H1 (cell line): ENCODE data around the gene USP36. TPM values are rescaled to one million over a fixed set of nuclear protein-coding genes. Genes with fewer than 3 reads are reported as not detected.

Experiments used
- CTCF ChIA-PET: fragments of 300-600 bp; sonication (Branson Sonifier 250); formaldehyde crosslinking; loops from one replicate; lab custom pipeline; 2021; ENCODE audit not compliant: partially characterized antibody; lab: Charles Lee
- POLR2A ChIA-PET: fragments of 300-600 bp; sonication (Branson Sonifier 250); formaldehyde crosslinking; loops from one replicate; lab custom pipeline; 2021; ENCODE audit warnings: inconsistent platforms; ENCODE audit not compliant: partially characterized antibody; lab: Charles Lee
- DNase-seq, 2 experiments: peaks; one replicate each; pipeline versions ENCODE4 v3.0.0 to v3.0.0-alpha.2; 2010 to 2022; ENCODE audit warnings: low spot score in 2 of 2, low read depth in 1 of 2, mixed read lengths in 1 of 2
- FAIRE-seq: peaks from 2 replicates; lab custom pipeline; 2011; peaks lifted over from hg19 to GRCh38; lab: Jason Lieb, UNC
- H2AFZ ChIP-seq: 2 replicates; pipeline ENCODE4 v1.8.1; 2012; ENCODE audit warnings: low read length, inconsistent platforms
- H2AK5ac ChIP-seq: 2 replicates; pipeline ENCODE4 v1.6.1; 2013; ENCODE audit warnings: low read depth, low read length
- H2BK120ac ChIP-seq: replicated peaks from 2 replicates; pipeline ENCODE3; 2013; ENCODE audit warnings: low read depth, low read length, inconsistent platforms
- H2BK12ac ChIP-seq: 2 replicates; pipeline ENCODE4 v1.6.1; 2013; ENCODE audit warnings: low read depth, low read length
- H2BK15ac ChIP-seq: 2 replicates; pipeline ENCODE4 v1.6.1; 2013; ENCODE audit warnings: low read length
- H2BK20ac ChIP-seq: 2 replicates; pipeline ENCODE4 v1.6.1; 2013; ENCODE audit warnings: low read length
- H2BK5ac ChIP-seq: 2 replicates; pipeline ENCODE4 v1.6.1; 2013; ENCODE audit warnings: low read depth, low read length
- H3K14ac ChIP-seq: 2 replicates; pipeline ENCODE4 v1.6.1; 2013; ENCODE audit warnings: inconsistent platforms; ENCODE audit not compliant: insufficient read length
- H3K18ac ChIP-seq: 2 replicates; pipeline ENCODE4 v1.6.1; 2013; ENCODE audit warnings: low read length; ENCODE audit errors: extremely low read depth
- H3K23ac ChIP-seq: 2 replicates; pipeline ENCODE4 v1.6.1; 2013; ENCODE audit warnings: inconsistent platforms; ENCODE audit not compliant: insufficient read length
- H3K23me2 ChIP-seq: 2 replicates; pipeline ENCODE4 v1.6.1; 2013; ENCODE audit warnings: low read depth, low read length
- H3K27ac ChIP-seq: 2 replicates; pipeline ENCODE4 v1.6.1; 2011; ENCODE audit warnings: low read depth, low read length, inconsistent platforms
- H3K27me3 ChIP-seq, 4 experiments: replicated peaks in 1 of 4; 1 replicate in 1 of 4; 2 replicates in 3 of 4; pipeline versions ENCODE4 v1.6.1 to v1.8.1; 2011 to 2013; ENCODE audit warnings: low read length in 3 of 4, mild to moderate bottlenecking in 3 of 4, inconsistent platforms in 2 of 4, mixed read lengths in 2 of 4, moderate library complexity in 1 of 4; ENCODE audit not compliant: control insufficient read depth in 3 of 4, insufficient read depth in 3 of 4; ENCODE audit errors: extremely low read depth in 1 of 4
- H3K36me3 ChIP-seq, 4 experiments: 2 replicates each; pipeline versions ENCODE4 v1.6.1 to v1.8.1; 2011 to 2013; ENCODE audit warnings: mild to moderate bottlenecking in 4 of 4, low read length in 3 of 4, moderate library complexity in 2 of 4, control low read depth in 1 of 4, inconsistent platforms in 1 of 4; ENCODE audit not compliant: insufficient read depth in 4 of 4, control insufficient read depth in 2 of 4
- H3K4ac ChIP-seq: replicated peaks from 2 replicates; pipeline ENCODE3; 2013; ENCODE audit warnings: low read length, low read depth, mixed read lengths, inconsistent platforms; ENCODE audit not compliant: insufficient read length
- H3K4me1 ChIP-seq, 4 experiments: replicated peaks in 1 of 4; 1 replicate in 1 of 4; 2 replicates in 3 of 4; pipeline versions ENCODE4 v1.6.1 to v1.8.1; 2011 to 2013; ENCODE audit warnings: low read length in 3 of 4, inconsistent platforms in 2 of 4, mixed read lengths in 1 of 4; ENCODE audit not compliant: insufficient read depth in 4 of 4, control insufficient read depth in 3 of 4
- H3K4me2 ChIP-seq, 2 experiments: 2 replicates each; pipeline versions ENCODE4 v1.6.1 to v1.8.1; 2011 to 2013; ENCODE audit warnings: low read depth in 2 of 2, low read length in 2 of 2, control low read depth in 1 of 2, inconsistent platforms in 1 of 2, mild to moderate bottlenecking in 1 of 2; ENCODE audit not compliant: insufficient read depth in 1 of 2
- H3K4me3 ChIP-seq, 4 experiments: fragments of 200-600, 300-600 bp in 1 of 4; sonication (generic), shearing (Covaris generic), sonication (Bioruptor Twin) in 1 of 4; 2 replicates each; pipeline versions ENCODE4 v1.5.1 to v1.8.1; 2011 to 2016; ENCODE audit warnings: low read length in 4 of 4, low read depth in 3 of 4, control low read depth in 2 of 4, inconsistent platforms in 2 of 4, mild to moderate bottlenecking in 2 of 4, mixed read lengths in 1 of 4, moderate library complexity in 1 of 4; ENCODE audit not compliant: insufficient read depth in 2 of 4; ENCODE audit errors: extremely low read depth in 1 of 4
- H3K56ac ChIP-seq: replicated peaks from 2 replicates; pipeline ENCODE3; 2013; ENCODE audit warnings: low read depth, mild to moderate bottlenecking, mixed read lengths, low read length, inconsistent platforms; ENCODE audit not compliant: insufficient read length
- H3K79me1 ChIP-seq: 2 replicates; pipeline ENCODE4 v1.6.1; 2013; ENCODE audit warnings: low read depth, low read length, control low read depth
- H3K79me2 ChIP-seq, 2 experiments: 2 replicates each; pipeline versions ENCODE4 v1.6.1 to v1.8.1; 2012 to 2013; ENCODE audit warnings: low read length in 2 of 2, mild to moderate bottlenecking in 2 of 2, inconsistent platforms in 1 of 2; ENCODE audit not compliant: insufficient read depth in 2 of 2, control insufficient read depth in 1 of 2
- H3K9ac ChIP-seq, 4 experiments: replicated peaks in 1 of 4; 1 replicate in 1 of 4; 2 replicates in 3 of 4; pipeline versions ENCODE4 v1.6.1 to v1.8.1; 2011 to 2013; ENCODE audit warnings: low read depth in 3 of 4, low read length in 3 of 4, control low read depth in 2 of 4, mild to moderate bottlenecking in 2 of 4, moderate library complexity in 2 of 4, inconsistent platforms in 1 of 4; ENCODE audit errors: extremely low read depth in 1 of 4
- H3K9me3 ChIP-seq, 2 experiments: 2 replicates each; pipeline versions ENCODE4 v1.6.1 to v1.8.1; 2012 to 2013; ENCODE audit warnings: mild to moderate bottlenecking in 2 of 2, moderate library complexity in 2 of 2, control low read depth in 1 of 2, inconsistent platforms in 1 of 2, low read depth in 1 of 2, low read length in 1 of 2, mixed read lengths in 1 of 2; ENCODE audit not compliant: insufficient read depth in 2 of 2
- H4K20me1 ChIP-seq, 2 experiments: replicated peaks in 1 of 2; 2 replicates each; pipeline versions ENCODE3 to v1.8.1; 2011 to 2013; ENCODE audit warnings: inconsistent platforms in 2 of 2, low read length in 2 of 2, mild to moderate bottlenecking in 1 of 2; ENCODE audit not compliant: insufficient read depth in 2 of 2, control insufficient read depth in 1 of 2
- H4K5ac ChIP-seq: 2 replicates; pipeline ENCODE4 v1.6.1; 2013; ENCODE audit warnings: low read length, low read depth, mixed read lengths, inconsistent platforms; ENCODE audit not compliant: insufficient read length
- H4K8ac ChIP-seq: 2 replicates; pipeline ENCODE4 v1.8.0; 2013; ENCODE audit warnings: mild to moderate bottlenecking, moderate library complexity, low read length, inconsistent platforms; ENCODE audit not compliant: insufficient read depth; ENCODE audit errors: extremely low read depth
- H4K91ac ChIP-seq: replicated peaks from 2 replicates; pipeline ENCODE3; 2013; ENCODE audit warnings: low read length, mixed read lengths, inconsistent platforms; ENCODE audit not compliant: insufficient read length
- EGR1 ChIP-seq: IDR thresholded peaks from 2 replicates; pipeline ENCODE4 v1.6.1; 2011; ENCODE audit warnings: low read depth, low read length, borderline replicate concordance
- FOSL1 ChIP-seq: IDR thresholded peaks from 2 replicates; pipeline ENCODE4 v1.6.1; 2011; ENCODE audit warnings: mild to moderate bottlenecking, low read depth, low read length, moderate library complexity; ENCODE audit not compliant: insufficient read depth
- JUN ChIP-seq: IDR thresholded peaks from 2 replicates; pipeline ENCODE4 v1.6.1; 2011; ENCODE audit warnings: low read depth, mild to moderate bottlenecking, improper control_type of control experiment, low read length
- KDM4A ChIP-seq: IDR thresholded peaks from one replicate; pipeline ENCODE4 v1.7.1; 2012; ENCODE audit warnings: low read depth, mild to moderate bottlenecking, moderate library complexity, low read length, inconsistent platforms; ENCODE audit not compliant: severe bottlenecking
- POLR2A ChIP-seq, 2 experiments: IDR thresholded peaks; 1 replicate in 1 of 2; 2 replicates in 1 of 2; pipeline ENCODE4 v1.6.1; 2011; ENCODE audit warnings: low read depth in 2 of 2, low read length in 2 of 2, mild to moderate bottlenecking in 2 of 2; ENCODE audit errors: control extremely low read depth in 1 of 2
- POU5F1 ChIP-seq: IDR thresholded peaks from 2 replicates; pipeline ENCODE4 v1.6.1; 2011; ENCODE audit warnings: low read depth, mild to moderate bottlenecking, low read length, moderate library complexity
- SIN3A ChIP-seq, 2 experiments: IDR thresholded peaks in 1 of 2; conservative IDR thresholded peaks in 1 of 2; 2 replicates each; pipeline ENCODE4 v1.6.1; 2011 to 2012; ENCODE audit warnings: low read length in 2 of 2, improper control_type of control experiment in 1 of 2, low read depth in 1 of 2, mild to moderate bottlenecking in 1 of 2
- SIX5 ChIP-seq: IDR thresholded peaks from 2 replicates; pipeline ENCODE4 v1.6.1; 2011; ENCODE audit warnings: mild to moderate bottlenecking, low read depth, low read length
- ZNF274 ChIP-seq: IDR thresholded peaks from 2 replicates; pipeline ENCODE4 v1.7.0; 2012; ENCODE audit warnings: low read length, borderline replicate concordance; ENCODE audit errors: extremely low read depth
- WGBS, 2 experiments: shearing (Covaris generic) in 1 of 2; methylation state at CpG; one replicate each; pipeline versions ENCODE4 v1.1.6 to v1.1.7; 2013 to 2015; ENCODE audit warnings: low lambda C conversion rate in 2 of 2, mixed read lengths in 2 of 2, inconsistent platforms in 1 of 2, low coverage in 1 of 2, missing lambda C conversion rate in 1 of 2; ENCODE audit not compliant: insufficient replicate concordance in 2 of 2, insufficient coverage in 1 of 2, insufficient read length in 1 of 2; ENCODE audit errors: extremely low coverage in 1 of 2, missing lambda C conversion rate in 1 of 2; 5-methylcytosine and 5-hydroxymethylcytosine counted together
- polyA plus RNA-seq, 7 experiments: library from polyadenylated mRNA; depleted of rRNA in 3 of 7; stranded (reverse) in 5 of 7; unstranded in 2 of 7; fragments of >200 nt in 5 of 7; fragments of 200-250 nt in 2 of 7; gene quantifications; 1 replicate in 5 of 7; 2 replicates in 1 of 7; 4 replicates in 1 of 7; pipeline versions ENCODE4 v1.2.1 to v1.2.3, GENCODE V29; 2011 to 2013; ENCODE audit warnings: missing spikeins in 2 of 7, mixed read lengths in 2 of 7
- total RNA-seq: library from RNA; stranded (reverse); fragmentation: NEBNext Ultra II Directional; extraction: Animal tissue kit (Norgen Biotek cat#: 25700); gene quantifications from 2 replicates; pipeline ENCODE4 v1.2.1, GENCODE V29; 2021
- TF ChIP-seq, protein P1 (sequence below): IDR thresholded peaks from 2 replicates; pipeline ENCODE4 v1.6.1; 2012; ENCODE audit warnings: inconsistent platforms
- TF ChIP-seq, protein P2 (sequence below): IDR thresholded peaks from 2 replicates; pipeline ENCODE4 v1.6.1; 2011; ENCODE audit warnings: low read length, improper control_type of control experiment

Gene USP36
- total and polyA plus RNA-seq, 2 of the 8 experiments (the other 6 are each of a cell fraction or from before 2014, with no cell fraction given), result 40.7 to 67.7 TPM

DNA sequence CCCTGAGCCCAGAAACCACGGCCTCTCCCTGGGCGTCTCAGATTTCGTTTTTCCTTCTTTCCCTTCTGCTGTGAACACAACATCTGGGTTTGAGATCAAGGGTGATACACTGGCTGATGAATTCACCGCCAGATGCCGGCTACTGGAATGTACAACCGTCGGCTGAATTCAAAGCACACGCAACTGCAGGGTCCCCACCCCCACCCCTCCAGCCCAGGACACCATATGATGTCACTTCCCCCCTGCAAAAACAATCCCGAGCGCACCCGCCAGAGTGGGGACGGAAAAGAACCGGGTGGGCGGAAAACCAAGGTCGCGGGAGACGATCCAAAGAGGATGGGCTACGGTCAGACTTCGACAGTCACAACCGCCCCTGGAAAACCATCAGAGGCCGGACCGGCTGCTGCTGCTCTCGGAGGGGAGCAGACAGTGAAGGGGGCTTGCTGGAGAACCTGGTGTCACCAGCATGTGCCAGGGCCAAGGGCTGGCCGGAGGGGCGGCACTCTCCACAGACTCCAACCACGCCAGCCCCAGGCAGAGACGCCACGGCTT, 39.1 kb upstream of the USP36 start:
- H3K14ac ChIP-seq, result no peak overlapping the region
- no peak overlapping the region for H2BK5ac ChIP-seq
- no peak overlapping the region for H2BK12ac ChIP-seq
- H3K27ac ChIP-seq, result no peak overlapping the region
- no peak overlapping the region for H3K18ac ChIP-seq
- H3K9ac ChIP-seq, result no peak overlapping the region
- ChIA-PET POLR2A (no interaction called here), CTCF (interaction anchor here (1.0 to 1.4 kb wide), 2 partner anchors 14 to 85 kb away, joined by 3 read pairs; no protein-coding TSS in a partner anchor)
- no peak overlapping the region for H2AK5ac ChIP-seq
- H2BK120ac ChIP-seq, result no peak overlapping the region
- H3K9me3 ChIP-seq, result no peaks in the 10 kb centered on the region
- H2AFZ ChIP-seq, result no peak overlapping the region
- no peak overlapping the region for H3K23ac ChIP-seq
- no peak overlapping the region for H3K4me2 ChIP-seq
- H3K36me3 ChIP-seq, result peaks cover 0 to 2% (median 0%) of the 10 kb centered on the region in 4 experiments; a peak in 1 of 8 replicates
- no peak overlapping the region for H4K91ac ChIP-seq
- no peaks in the 10 kb centered on the region for H3K27me3 ChIP-seq
- H3K79me2 ChIP-seq, result peaks cover 0 to 11% of the 10 kb centered on the region in 2 experiments; a peak in 1 of 4 replicates
- H3K23me2 ChIP-seq, result no peaks in the 10 kb centered on the region
- H4K8ac ChIP-seq, result peak overlapping the region; percentile 45; the same call in 1 of the 2 replicates
- peaks cover 0 to 30% (median 21%) of the 10 kb centered on the region in 4 experiments; a peak in 6 of 7 replicates for H3K4me1 ChIP-seq
- H2BK20ac ChIP-seq, result no peak overlapping the region
- 82% methylated on average over 22 of the region's 28 CpGs; no CpG with 5 or more reads in 1 of the 2 experiments for WGBS, 2 experiments
- DNase-seq, result no peak
- peak overlapping the region; percentile 92; the same call in 1 of the 2 replicates for H2BK15ac ChIP-seq
- H3K79me1 ChIP-seq, result no peaks in the 10 kb centered on the region; the same call in 1 of the 2 replicates
- H3K4ac ChIP-seq, result no peak overlapping the region
- no peak overlapping the region for H3K56ac ChIP-seq
- no peak for FAIRE-seq
- no peak overlapping the region for H3K4me3 ChIP-seq
- peaks cover 2 to 5% of the 10 kb centered on the region in 2 experiments for H4K20me1 ChIP-seq
- H4K5ac ChIP-seq, result no peak overlapping the region
- no peak for TF ChIP-seq SIX5
- TF ChIP-seq POU5F1, result no peak
- no peak for TF ChIP-seq POLR2A (IDR thresholded peaks at IDR 0.05; ENCODE audit: control extremely low read depth in 1 of 2, low read depth in 2 of 2, low read length in 2 of 2)
- no peak for TF ChIP-seq KDM4A
- no peak for TF ChIP-seq FOSL1
- TF ChIP-seq, protein P1, sequence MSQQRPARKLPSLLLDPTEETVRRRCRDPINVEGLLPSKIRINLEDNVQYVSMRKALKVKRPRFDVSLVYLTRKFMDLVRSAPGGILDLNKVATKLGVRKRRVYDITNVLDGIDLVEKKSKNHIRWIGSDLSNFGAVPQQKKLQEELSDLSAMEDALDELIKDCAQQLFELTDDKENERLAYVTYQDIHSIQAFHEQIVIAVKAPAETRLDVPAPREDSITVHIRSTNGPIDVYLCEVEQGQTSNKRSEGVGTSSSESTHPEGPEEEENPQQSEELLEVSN, result no peak
- no peak for TF ChIP-seq ZNF274
- TF ChIP-seq, protein P2, sequence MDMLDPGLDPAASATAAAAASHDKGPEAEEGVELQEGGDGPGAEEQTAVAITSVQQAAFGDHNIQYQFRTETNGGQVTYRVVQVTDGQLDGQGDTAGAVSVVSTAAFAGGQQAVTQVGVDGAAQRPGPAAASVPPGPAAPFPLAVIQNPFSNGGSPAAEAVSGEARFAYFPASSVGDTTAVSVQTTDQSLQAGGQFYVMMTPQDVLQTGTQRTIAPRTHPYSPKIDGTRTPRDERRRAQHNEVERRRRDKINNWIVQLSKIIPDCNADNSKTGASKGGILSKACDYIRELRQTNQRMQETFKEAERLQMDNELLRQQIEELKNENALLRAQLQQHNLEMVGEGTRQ, result no peak
- TF ChIP-seq JUN, result no peak
- no peak for TF ChIP-seq SIN3A (conservative IDR thresholded peaks at IDR 0.05 in 1 of 2, IDR thresholded peaks at IDR 0.05 in 1 of 2; ENCODE audit: low read depth in 1 of 2, low read length in 2 of 2)
- no peak for TF ChIP-seq EGR1
